ENCODE data around the gene CD82.
"Not testable (repeated sequence)": the region's sequence is repeated elsewhere in the genome, so short reads cannot be mapped to it uniquely, and the experiment has no call there.

The CD82 gene

DNA sequence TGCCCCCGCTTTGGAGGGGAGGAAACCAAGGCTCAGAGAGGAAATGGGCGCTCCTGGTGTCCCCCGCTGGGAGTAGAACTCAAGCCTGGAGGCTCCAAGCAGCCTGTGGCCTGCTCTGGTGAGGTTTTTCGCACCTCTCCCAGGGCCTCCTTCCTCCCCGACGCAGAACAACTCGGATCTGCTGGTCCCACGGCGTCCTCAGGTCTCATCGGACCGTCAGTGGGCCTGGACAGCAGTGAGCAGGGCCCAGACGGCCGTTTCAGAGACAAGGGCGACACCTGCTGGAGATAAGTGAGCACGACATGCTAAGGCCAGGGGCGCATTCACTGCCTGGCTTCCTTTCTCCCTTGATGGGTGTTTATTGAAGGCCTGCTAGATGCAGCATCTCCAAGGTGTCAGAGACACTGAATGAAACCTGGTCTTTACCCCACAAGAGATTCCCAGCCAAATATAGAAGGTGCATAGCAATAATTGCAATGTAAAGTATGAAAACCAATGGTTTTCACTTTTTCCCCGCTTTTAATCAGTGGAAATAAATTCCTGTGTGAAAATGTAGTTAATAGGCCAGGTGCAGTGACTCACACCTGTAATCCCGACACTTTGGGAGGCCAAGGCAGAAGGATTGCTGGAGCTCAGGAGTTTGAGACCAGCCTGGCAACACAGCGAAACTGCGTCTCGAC, 26.9 kb upstream of the CD82 start:
- peak; percentile 90 for TF ChIP-seq CTCF (conservative IDR thresholded peaks at IDR 0.05; ENCODE audit: low read depth)
- DNase-seq (ENCODE audit: low spot score): peak; percentile 84
- POLR2A ChIA-PET (ENCODE audit: low non-redundant PET): no interaction called here
- CTCF ChIA-PET: interaction anchor here (0.6 to 0.7 kb wide), 2 partner anchors 327 to 393 kb away, joined by 3 read pairs; no protein-coding TSS in a partner anchor
- no peak overlapping the region for H3K27ac ChIP-seq

DNA sequence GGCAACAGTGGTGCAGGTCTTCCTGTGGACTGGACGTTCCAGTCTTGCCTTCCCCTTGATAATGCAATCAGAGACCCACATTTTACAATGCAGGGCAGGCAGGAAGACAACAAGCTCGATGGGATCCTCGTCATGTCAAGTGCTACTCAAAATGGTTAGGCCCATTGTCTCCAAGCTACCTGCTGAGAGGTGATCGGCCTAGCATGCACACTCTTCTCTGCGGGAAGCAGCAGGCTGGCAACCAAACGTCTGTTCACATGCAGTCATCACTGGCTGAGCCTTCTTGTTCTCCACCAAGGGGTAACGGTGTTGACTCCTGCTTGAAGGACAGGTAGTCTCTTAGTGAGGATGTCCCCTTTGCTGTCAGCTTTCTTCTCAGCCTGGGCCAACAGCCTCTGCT, 25.5 kb upstream of the CD82 start:
- no peak for DNase-seq (ENCODE audit: low spot score)
- ChIA-PET CTCF (interaction anchor here (0.6 to 0.9 kb wide), 2 partner anchors 74 to 407 kb away, joined by 3 read pairs; no protein-coding TSS in a partner anchor), POLR2A (ENCODE audit: low non-redundant PET) (no interaction called here)

DNA sequence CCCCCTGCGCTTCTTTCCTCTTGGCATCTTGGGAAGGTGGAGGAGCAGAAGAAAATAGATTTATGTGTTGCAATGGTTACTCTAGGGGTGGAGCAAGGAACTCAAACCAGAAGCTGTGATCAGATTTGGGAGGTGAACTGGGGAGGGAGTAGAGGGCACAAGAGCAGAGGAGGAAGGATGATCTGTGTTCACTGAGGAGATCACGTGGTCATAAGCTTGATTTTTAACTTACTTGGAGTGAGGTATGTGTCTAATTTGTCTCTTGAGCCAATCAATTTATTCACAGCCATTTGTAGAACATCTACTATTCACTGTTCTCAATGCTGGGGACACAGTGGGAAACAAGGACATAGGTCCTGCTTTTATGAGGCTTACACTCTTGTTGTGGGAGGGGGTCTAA, 24.8 kb upstream of the CD82 start:
- no peak overlapping the region for H3K27ac ChIP-seq
- POLR2A ChIA-PET (ENCODE audit: low non-redundant PET): no interaction called here
- CTCF ChIA-PET: interaction anchor here (0.6 kb wide), 1 partner anchor 372 kb away, joined by 4 read pairs; no protein-coding TSS in a partner anchor
- no peak for DNase-seq (ENCODE audit: low spot score)
- no peak for TF ChIP-seq CTCF (conservative IDR thresholded peaks at IDR 0.05; ENCODE audit: low read depth)

More for the DNA sequence above, 25.5 kb upstream of the CD82 start:
- TF ChIP-seq CTCF (conservative IDR thresholded peaks at IDR 0.05; ENCODE audit: low read depth): no peak
- H3K27ac ChIP-seq: no peak overlapping the region

DNA sequence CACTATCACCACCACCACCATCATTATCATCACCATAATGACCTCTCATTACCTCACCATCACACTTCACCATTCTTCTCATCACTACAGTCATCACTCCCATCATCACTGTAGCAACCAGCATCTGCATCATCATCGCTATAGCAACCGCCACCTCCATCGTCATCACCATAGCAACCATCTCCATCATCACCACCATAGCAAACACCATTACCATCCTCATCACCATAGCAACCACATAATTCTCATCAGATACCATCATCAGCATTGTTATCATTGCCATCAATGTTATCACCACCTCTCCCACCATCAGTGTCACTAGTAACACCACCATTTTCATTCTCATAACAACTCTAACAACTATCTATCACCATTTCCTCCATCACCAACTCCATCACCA, 23.1 kb upstream of the CD82 start:
- CTCF ChIA-PET: no interaction called here
- no peak for DNase-seq (ENCODE audit: low spot score)
- H3K27ac ChIP-seq: no peak overlapping the region
- POLR2A ChIA-PET (ENCODE audit: low non-redundant PET): no interaction called here
- no peak for TF ChIP-seq CTCF (conservative IDR thresholded peaks at IDR 0.05; ENCODE audit: low read depth)

GRCh38 chr11:44546984-44547383, 18.5 kb upstream of the CD82 start:
- H3K27ac ChIP-seq; DNase-seq (ENCODE audit: low spot score); POLR2A ChIA-PET (ENCODE audit: low non-redundant PET): not testable (repeated sequence)
- CTCF ChIA-PET: interaction anchor here (1.4 kb wide), 1 partner anchor 70 kb away, joined by 5 read pairs; no protein-coding TSS in a partner anchor

GRCh38 chr11:44547534-44547933, 17.9 kb upstream of the CD82 start:
- DNase-seq (ENCODE audit: low spot score); POLR2A ChIA-PET (ENCODE audit: low non-redundant PET); H3K27ac ChIP-seq: not testable (repeated sequence)
- CTCF ChIA-PET: interaction anchor here (1.4 kb wide), 1 partner anchor 69 kb away, joined by 5 read pairs; no protein-coding TSS in a partner anchor

GRCh38 chr11:44548032-44548695, 17.3 kb upstream of the CD82 start:
- CTCF ChIA-PET: interaction anchor here (1.4 kb wide), 1 partner anchor 68 kb away, joined by 5 read pairs; no protein-coding TSS in a partner anchor
- TF ChIP-seq CTCF (conservative IDR thresholded peaks at IDR 0.05; ENCODE audit: low read depth): no peak
- POLR2A ChIA-PET (ENCODE audit: low non-redundant PET): no interaction called here
- no peak for DNase-seq (ENCODE audit: low spot score)
- H3K27ac ChIP-seq: no peak overlapping the region

- POLR2A ChIA-PET (ENCODE audit: low non-redundant PET); H3K27ac ChIP-seq; DNase-seq (ENCODE audit: low spot score): not testable (repeated sequence)
- CTCF ChIA-PET: interaction anchor here (0.7 kb wide), 1 partner anchor 483 kb away, joined by 6 read pairs; no protein-coding TSS in a partner anchor
Measured at GRCh38 chr11:44548961-44549749, 16.3 kb upstream of the CD82 start.
